Measurements from ENCODE around the gene ARID3B.
"Not testable (repeated sequence)": the region's sequence is repeated elsewhere in the genome, so short reads cannot be mapped to it uniquely, and the experiment has no call there.

- not testable (repeated sequence) for TF ChIP-seq CTCF, POLR2A (IDR thresholded peaks at IDR 0.05)
Observed at GRCh38 chr15:74539521-74539920, 1.5 kb upstream of the ARID3B start.

Data from thyroid gland (tissue), 4 donors.